ENCODE data around the gene COPZ1. TPM values are rescaled to one million over a fixed set of nuclear protein-coding genes. Genes with fewer than 3 reads are reported as not detected.

COPZ1 gene
- total RNA-seq, 4 donors from 2014 or later = 91.8 to 145 (median 107) TPM

DNA sequence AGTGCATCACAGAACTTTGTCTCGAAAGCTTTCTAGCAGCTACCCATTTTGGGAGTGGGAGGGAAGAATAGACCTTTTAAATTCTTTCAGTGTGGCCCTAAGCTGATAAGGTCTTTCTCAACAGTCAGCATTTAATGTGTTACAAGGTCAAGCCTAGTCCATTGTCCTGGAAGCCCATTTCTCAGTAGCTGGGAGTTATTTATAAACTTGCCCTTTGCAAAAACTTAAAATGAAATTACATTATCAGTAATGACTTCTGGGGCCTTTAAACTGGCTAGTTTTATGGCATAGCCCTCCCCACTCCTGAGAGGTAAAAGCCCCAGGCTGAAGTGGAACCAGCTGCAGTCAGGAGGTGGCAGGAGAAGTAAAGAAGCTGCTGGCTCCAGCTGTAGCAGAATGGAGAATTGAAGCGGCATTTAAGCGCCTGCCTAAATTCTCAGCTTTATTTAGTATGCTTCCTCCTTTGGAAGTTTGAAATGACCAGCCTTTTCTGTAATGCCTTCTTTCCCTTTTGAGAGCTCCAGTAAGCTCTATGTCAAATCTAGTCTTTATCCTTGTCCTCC lies 12.4 kb downstream of the COPZ1 start:
- Histone ChIP-seq H3K27me3 (no peaks in the 10 kb centered on the region), H3K27ac (peak overlapping the region in 1 of 4 donors; percentile 28), H3K9me3 (no peaks in the 10 kb centered on the region), H3K4me3 (no peak overlapping the region), H3K4me1 (peaks cover 17 to 35% of the 10 kb centered on the region in 2 donors), H3K36me3 (peaks cover 0 to 8% of the 10 kb centered on the region in 2 donors)
- in situ Hi-C loops (cut with MboI; ENCODE audit: low sequenced_read_pairs in 4 of 4) (no loop called here), intact Hi-C loops (cut with DNase I; ENCODE audit: low total_unique reads) (no loop called here)
- ATAC-seq (no peak), DNase-seq (no peak)
- TF ChIP-seq POLR2A (IDR thresholded peaks at IDR 0.05) = no peak
- TF ChIP-seq, protein P1, sequence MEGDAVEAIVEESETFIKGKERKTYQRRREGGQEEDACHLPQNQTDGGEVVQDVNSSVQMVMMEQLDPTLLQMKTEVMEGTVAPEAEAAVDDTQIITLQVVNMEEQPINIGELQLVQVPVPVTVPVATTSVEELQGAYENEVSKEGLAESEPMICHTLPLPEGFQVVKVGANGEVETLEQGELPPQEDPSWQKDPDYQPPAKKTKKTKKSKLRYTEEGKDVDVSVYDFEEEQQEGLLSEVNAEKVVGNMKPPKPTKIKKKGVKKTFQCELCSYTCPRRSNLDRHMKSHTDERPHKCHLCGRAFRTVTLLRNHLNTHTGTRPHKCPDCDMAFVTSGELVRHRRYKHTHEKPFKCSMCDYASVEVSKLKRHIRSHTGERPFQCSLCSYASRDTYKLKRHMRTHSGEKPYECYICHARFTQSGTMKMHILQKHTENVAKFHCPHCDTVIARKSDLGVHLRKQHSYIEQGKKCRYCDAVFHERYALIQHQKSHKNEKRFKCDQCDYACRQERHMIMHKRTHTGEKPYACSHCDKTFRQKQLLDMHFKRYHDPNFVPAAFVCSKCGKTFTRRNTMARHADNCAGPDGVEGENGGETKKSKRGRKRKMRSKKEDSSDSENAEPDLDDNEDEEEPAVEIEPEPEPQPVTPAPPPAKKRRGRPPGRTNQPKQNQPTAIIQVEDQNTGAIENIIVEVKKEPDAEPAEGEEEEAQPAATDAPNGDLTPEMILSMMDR (IDR thresholded peaks at IDR 0.05 in 4 of 5, conservative IDR thresholded peaks at IDR 0.05 in 1 of 5) = peak in 1 of 5 experiments; percentile 8

GRCh38 chr12:54337854-54338650 lies 13.1 kb downstream of the COPZ1 start:
- no peaks in the 10 kb centered on the region for H3K9me3 ChIP-seq
- no peaks in the 10 kb centered on the region for H3K27me3 ChIP-seq
- peaks cover 17 to 35% of the 10 kb centered on the region in 2 donors for H3K4me1 ChIP-seq
- H3K27ac ChIP-seq = peak overlapping the region in 1 of 4 donors; percentile 28
- peaks cover 0 to 15% of the 10 kb centered on the region in 2 donors for H3K36me3 ChIP-seq
- no peak overlapping the region for H3K4me3 ChIP-seq
- in situ Hi-C loops (cut with MboI; ENCODE audit: low sequenced_read_pairs in 4 of 4) (no loop called here), intact Hi-C loops (cut with DNase I; ENCODE audit: low total_unique reads) (no loop called here)
- TF ChIP-seq, protein P1 (IDR thresholded peaks at IDR 0.05 in 4 of 5, conservative IDR thresholded peaks at IDR 0.05 in 1 of 5) = no peak
- TF ChIP-seq POLR2A (IDR thresholded peaks at IDR 0.05) = no peak
- ATAC-seq (peak in 1 of 2 donors; percentile 4), DNase-seq (no peak)

- intact Hi-C loops (cut with DNase I; ENCODE audit: low total_unique reads) = no loop called here
These were observed 13.9 kb downstream of the COPZ1 start for GRCh38 chr12:54338698-54339296.

DNA sequence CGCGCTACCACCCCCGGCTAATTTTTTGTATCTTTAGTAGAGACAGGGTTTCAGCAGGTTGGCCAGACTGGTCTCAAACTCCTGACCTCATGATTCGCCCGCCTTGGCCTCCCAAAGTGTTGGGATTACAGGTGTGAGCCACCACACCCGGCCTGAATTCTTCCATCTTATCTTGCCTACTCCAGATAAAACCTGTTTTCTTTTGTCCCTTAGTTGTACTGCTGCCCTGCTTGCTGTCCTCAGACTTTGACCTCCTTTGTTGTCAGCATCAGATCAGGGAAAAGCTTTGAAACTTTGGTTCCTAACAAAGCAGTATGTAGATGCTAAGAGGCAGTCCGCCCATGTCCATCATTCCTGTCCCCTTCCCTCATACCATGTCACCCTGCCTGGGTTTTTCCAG lies 15.9 kb downstream of the COPZ1 start:
- intact Hi-C loops (cut with DNase I; ENCODE audit: low total_unique reads) = no loop called here
- peaks cover 17 to 35% of the 10 kb centered on the region in 2 donors for H3K4me1 ChIP-seq
- ATAC-seq = no peak

More at GRCh38 chr12:54338698-54339296, 13.9 kb downstream of the COPZ1 start:
- TF ChIP-seq, protein P1 (IDR thresholded peaks at IDR 0.05 in 4 of 5, conservative IDR thresholded peaks at IDR 0.05 in 1 of 5) = no peak
- no peak for TF ChIP-seq POLR2A (IDR thresholded peaks at IDR 0.05)
- Histone ChIP-seq H3K4me3 (no peak overlapping the region), H3K36me3 (peaks cover 0 to 23% of the 10 kb centered on the region in 2 donors), H3K4me1 (peaks cover 17 to 35% of the 10 kb centered on the region in 2 donors), H3K9me3 (no peaks in the 10 kb centered on the region), H3K27me3 (no peaks in the 10 kb centered on the region), H3K27ac (no peak overlapping the region)
- in situ Hi-C loops (cut with MboI; ENCODE audit: low sequenced_read_pairs in 4 of 4) = no loop called here
- ATAC-seq = no peak
- DNase-seq = no peak

More for the DNA sequence above, 15.9 kb downstream of the COPZ1 start:
- Histone ChIP-seq H3K4me3 (no peak overlapping the region), H3K36me3 (peaks cover 0 to 43% of the 10 kb centered on the region in 2 donors), H3K27me3 (no peaks in the 10 kb centered on the region), H3K27ac (peak overlapping the region in 1 of 4 donors; percentile 66), H3K9me3 (no peaks in the 10 kb centered on the region)
- TF ChIP-seq POLR2A (IDR thresholded peaks at IDR 0.05) = no peak
- TF ChIP-seq, protein P1 (IDR thresholded peaks at IDR 0.05 in 4 of 5, conservative IDR thresholded peaks at IDR 0.05 in 1 of 5) = no peak
- DNase-seq = no peak
- in situ Hi-C loops (cut with MboI; ENCODE audit: low sequenced_read_pairs in 4 of 4) = no loop called here

Measured in gastrocnemius medialis (tissue), 4 donors.